Adipose tissue (tissue), 3 donors: ENCODE measurements around the gene MAGEA9. TPM values are rescaled to one million over a fixed set of nuclear protein-coding genes. Genes with fewer than 3 reads are reported as not detected.
"Not testable (repeated sequence)": the region's sequence is repeated elsewhere in the genome, so short reads cannot be mapped to it uniquely, and the experiment has no call there.

Source experiments
- H3K27ac ChIP-seq: one replicate; pipeline ENCODE4 v1.5.1; 2013; ENCODE audit warnings: low read depth, low read length
- WGBS, 3 donors: extraction: QIAGEN DNeasy Blood & Tissue Kit; methylation state at CpG; one replicate each; pipeline ENCODE4 v1.1.7; 2013; 5-methylcytosine and 5-hydroxymethylcytosine counted together
- polyA plus RNA-seq, 3 donors: library from polyadenylated mRNA; stranded (reverse); fragments of 200-250 nt; gene quantifications; one replicate each; pipeline ENCODE4 v1.2.3, GENCODE V29; 2013
- donor health status: healthy with polysubstance abuse.
- donor health status: Bipolar disorder and iron deficiency.
- donor health status: healthy.

Gene MAGEA9, protein sequence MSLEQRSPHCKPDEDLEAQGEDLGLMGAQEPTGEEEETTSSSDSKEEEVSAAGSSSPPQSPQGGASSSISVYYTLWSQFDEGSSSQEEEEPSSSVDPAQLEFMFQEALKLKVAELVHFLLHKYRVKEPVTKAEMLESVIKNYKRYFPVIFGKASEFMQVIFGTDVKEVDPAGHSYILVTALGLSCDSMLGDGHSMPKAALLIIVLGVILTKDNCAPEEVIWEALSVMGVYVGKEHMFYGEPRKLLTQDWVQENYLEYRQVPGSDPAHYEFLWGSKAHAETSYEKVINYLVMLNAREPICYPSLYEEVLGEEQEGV
- not detected for polyA plus RNA-seq

DNA sequence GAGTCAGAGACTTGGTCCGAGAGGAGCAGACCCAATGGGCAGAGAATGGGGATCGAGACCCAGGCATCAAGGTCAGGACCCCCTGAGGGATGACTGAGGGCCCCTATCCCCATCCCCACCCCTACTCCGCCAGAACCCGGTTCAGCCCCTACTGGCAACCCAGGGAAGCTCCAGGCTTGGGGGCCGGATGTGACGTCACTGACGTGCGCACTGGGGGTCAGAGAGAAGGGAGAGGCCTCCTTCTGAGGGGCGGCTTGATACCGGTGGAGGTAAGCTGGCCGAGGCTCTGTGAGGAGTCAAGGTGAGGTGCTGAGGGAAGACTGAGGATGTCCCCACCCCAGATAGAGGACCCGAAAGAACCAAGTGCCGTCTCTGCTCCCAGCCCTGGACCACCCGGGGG, at the start of gene MAGEA9:
MAGEA9 (plus strand) TSS at position 204 of the 400 bp plus-strand sequence. CDS start 4,281 bp downstream, outside the sequence.
- WGBS, 3 donors: no CpG with 5 or more reads among the region's 14 CpGs
- not testable (repeated sequence) for H3K27ac ChIP-seq

DNA sequence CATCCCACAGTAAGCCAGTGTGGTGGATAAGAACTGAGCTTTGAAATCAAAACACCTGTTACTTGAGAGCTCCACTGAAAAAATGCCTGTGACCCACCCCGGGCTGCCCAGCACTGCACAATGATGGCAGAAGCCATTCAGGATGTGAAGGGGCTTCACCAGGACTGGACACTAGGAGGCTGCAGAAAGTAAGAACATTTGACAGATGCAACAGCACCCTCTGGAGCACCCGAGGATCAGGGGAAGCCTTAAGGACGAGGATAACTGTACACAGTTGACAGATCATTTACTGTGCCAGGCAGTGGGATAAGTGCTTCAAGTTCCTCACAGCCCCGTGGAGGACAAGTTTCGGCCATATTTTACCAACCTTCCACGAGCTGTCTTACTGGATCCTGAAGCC, 39.5 kb upstream of the MAGEA9 start:
- 25% methylated on average over 1 of the region's 6 CpGs; no CpG with 5 or more reads in 2 of the 3 donors for WGBS, 3 donors
- not testable (repeated sequence) for H3K27ac ChIP-seq

DNA sequence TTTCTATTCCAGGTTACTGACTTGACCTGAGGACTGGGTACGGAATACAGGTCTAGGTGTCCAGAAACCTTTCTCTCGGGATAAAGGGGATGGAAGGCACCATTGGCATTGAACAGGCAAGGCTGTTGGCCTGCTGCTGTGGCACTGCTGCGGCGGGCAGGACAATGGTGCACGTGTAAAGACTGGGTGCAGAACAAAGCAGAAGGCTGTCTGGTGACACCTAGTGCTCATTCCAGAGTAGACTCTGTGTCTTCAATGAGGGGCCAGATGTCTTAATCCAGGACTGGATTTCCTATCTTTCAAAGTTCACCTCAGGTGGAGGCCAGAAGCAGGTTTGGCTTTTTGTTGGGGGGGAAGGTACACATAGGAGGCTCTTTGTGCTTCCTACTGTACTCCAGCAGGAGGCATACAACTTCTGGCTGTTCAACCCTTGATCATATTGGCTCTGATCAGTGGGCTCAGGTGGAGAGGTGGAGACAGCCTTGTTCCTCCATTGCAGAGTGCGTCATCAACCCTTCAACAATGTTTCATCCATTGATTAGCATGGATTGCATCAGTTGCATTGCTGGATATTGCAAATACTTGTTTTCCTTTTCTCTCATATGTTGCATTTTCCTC, 35.2 kb upstream of the MAGEA9 start:
- WGBS, 3 donors: 80 to 94% (median 86%) methylated on average over 2 of the region's 6 CpGs

DNA sequence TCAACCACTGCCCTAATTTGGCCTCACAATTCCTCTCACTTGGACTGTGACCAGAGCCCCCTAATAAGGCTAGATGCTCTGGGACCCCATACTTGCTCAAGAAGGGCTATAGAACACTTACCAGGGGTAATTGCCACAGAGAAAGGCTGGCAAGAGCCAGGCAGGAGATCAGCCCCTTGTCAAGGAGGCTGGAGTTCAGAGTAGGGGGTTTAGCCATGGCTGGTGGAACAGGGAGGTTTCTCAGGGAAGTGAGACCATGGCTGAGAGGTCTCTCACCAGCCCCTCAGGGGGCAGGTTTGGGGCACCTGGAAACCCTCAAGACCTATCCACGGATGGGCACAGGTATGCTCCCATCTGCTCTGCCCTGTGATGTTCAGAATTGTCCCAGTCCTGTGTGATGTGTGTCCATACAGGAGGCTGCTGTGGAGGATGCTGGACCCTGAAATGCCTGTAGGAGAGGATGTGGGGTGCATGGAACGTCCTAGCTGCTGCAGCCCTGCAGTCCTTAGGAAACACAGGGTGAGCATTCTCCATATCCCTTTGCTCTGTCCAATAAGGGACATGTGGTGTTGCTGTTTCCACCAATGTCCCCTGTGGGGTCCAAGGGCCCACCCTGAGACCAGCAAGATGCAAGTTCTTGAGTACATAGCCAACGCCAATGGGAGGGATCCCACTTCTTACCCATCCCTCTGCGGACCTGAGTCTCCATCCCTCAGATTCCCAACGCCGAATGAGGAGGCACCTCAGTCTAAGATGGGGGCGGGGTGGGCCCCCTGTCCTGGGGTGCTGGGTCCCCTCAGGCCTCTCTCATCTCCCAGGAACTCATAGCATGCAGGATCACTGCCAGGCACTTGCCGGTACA, 24.3 kb upstream of the MAGEA9 start:
- WGBS, 3 donors: 77 to 85% (median 78%) methylated on average over 7 to 8 of the region's 8 CpGs

More for the DNA sequence above, 35.2 kb upstream of the MAGEA9 start:
- not testable (repeated sequence) for H3K27ac ChIP-seq

DNA sequence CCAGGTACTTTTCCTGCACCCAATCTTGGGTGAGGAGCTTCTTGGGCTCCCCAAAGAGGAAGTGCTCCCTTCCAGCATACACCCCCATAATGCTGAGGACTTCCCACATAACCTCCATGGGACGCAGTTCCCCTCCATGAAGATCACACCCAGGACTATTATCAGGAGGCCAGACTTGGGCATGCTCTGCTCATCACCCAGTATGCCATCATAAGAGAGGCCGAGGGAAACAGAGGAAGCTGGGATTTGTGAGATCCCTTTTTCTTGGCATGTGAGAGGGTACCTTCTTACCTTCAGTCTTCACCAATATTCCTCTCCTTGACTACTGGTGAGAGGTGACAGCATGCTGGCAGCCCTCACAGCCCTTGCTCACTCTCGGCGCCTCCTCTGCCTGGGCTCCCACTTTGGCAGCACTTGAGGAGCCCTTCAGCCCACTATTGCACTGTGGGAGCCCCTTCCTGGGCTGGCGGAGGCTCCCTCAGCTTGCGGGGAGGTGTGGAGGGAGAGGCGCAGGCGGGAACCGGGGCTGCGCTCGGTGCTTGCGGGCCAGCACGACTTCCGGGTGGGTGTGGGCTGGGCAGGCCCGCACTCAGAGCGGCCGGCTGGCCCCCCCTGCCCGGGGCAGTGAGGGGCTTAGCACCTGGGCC, 23.5 kb upstream of the MAGEA9 start:
- H3K27ac ChIP-seq: no peak overlapping the region
- 92 to 93% (median 92%) methylated on average over 8 to 18 of the region's 18 CpGs for WGBS, 3 donors

More for the DNA sequence above, 24.3 kb upstream of the MAGEA9 start:
- H3K27ac ChIP-seq: no peak overlapping the region

DNA sequence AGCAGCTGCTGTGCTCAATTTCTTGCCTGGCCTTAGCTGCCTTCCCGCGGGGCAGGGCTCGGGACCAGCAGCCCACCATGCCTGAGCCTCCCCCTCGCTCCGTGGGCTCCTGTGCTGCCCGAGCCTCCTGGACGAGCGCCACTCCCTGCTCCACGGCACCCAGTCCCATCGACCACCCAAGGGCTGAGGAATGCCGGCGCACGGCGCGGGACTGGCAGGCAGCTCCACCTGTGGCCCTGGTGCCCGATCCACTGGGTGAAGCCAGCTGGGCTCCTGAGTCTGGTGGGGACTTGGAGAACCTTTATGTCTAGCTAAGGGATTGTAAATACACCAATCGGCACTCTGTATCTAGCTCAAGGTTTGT, 23.0 kb upstream of the MAGEA9 start:
- WGBS, 3 donors: 87 to 100% (median 89%) methylated on average over 3 to 16 of the region's 17 CpGs
- H3K27ac ChIP-seq: not testable (repeated sequence)

DNA sequence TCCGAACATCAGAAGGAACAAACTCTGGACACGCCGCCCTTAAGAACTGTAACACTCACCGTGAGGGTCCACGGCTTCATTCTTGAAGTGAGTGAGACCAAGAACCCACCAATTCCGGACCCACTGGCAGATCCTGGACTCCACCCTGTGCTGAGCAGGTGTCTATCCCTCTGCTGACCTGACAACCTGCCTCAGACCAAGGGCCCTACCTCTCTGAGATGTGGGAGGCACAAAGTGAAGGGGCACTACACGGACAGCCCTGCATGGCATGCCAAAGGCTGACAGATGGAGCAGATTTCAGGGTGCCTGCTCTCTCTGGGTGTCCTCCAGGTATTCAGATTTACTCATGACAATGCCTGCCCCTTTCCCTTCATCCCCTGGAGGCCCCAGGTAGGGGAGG, 21.9 kb upstream of the MAGEA9 start:
- no peak overlapping the region for H3K27ac ChIP-seq
- 72 to 91% (median 89%) methylated on average over 5 to 7 of the region's 7 CpGs for WGBS, 3 donors

DNA sequence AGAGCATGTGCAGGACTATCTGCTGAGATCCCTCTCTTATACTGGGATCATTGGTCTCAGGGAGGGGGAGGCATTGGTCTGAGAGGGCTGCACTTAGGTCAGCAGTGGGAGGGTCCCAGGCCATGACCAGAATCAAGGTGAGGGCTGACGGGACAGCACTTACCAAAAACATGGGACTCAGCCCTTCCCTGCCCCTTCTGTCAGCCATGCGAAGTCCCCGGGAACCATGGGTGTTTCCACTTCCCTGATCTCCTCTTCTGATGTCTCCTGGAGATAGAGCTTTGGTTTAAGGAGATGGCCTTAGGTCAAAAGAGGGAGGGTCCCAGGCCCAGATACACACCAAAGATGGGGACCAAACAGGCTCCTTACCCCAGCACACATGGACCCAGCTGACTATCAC, 20.8 kb upstream of the MAGEA9 start:
- H3K27ac ChIP-seq: no peak overlapping the region
- WGBS, 3 donors: 82 to 90% (median 83%) methylated on average over 1 to 3 of the region's 3 CpGs

DNA sequence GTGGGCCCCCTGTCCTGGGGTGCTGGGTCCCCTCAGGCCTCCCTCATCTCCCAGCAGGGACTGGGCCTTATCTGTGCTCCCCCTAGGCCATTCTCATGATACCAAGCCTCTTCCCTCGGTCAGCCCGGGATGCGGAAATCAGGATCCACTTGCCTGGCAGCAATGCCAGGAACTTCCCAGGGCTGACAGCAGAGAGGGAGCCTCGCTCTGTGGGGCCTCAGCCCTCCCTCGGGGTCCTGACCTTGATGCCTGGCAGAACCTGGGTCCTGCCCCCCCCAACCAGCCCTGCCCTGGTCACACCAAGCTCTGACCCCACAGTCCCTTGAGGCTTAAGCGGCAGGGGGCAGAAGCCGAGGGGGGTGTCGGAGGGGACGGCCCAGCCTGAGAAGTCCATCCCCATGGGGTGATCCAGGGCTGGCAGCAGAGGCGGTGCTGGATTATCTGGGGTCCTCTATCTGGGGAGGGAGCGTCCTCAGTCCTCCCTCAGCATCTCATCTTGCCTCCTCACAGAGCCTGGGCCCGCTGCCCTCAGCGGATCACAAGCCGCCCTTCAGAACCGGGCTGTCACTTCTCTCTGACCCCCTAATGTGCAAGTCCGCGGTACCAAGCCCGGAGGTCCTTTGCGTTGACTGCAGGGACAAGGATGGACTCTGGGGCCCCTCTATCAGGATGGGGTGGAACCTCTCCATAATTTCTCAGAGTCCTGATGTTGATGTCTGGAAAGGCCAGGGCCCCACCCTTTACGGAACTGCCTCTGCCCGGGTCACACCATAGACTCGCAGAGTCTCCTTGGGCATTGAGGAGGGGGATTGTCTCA, 19.7 kb upstream of the MAGEA9 start:
- not testable (repeated sequence) for H3K27ac ChIP-seq
- 87 to 95% (median 91%) methylated on average over 11 to 22 of the region's 22 CpGs for WGBS, 3 donors

DNA sequence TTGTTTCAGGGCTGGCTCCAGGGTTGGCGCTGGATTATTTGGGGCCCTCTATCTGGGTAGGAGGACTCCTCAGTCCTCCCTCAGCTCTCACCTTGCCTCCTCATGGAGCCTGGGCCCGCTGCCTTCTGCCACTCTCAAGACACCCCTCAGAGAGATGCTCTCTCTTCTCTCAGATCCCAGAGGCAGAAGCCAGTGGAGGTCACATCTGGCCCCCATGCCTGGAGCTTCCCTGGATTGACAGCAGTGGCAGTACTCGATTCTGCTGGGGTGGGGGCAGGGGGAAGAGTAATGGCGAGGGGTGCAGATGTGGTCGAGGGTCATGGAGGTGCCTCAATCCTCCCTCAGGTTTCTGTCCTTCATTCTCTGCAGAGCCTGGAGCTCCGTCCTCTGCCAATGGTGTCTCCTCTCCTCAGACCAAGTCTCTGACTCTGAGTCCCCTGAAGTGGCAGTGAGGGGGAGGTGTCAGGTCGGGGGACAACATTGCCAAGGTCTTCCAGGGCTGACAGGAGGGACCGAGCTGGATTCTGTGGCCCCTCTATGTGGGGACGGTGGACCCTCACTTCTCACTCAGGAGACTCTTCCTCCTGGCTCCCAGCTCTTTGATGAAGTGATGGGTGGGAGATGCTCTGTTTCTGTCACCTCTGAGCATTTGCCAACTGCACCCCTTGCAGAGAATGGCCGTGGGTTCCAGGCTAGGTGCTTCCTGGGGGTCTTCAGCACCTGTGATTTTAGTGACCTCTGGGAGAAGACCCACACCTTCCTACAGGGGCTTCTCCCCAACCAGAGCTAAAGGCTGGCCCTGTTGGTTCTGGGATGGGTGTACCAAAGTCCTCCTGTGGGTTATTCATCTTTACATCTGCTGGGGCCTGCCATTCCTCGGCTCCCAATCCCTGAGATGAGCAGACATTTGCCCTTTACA, 18.8 kb upstream of the MAGEA9 start:
- no peak overlapping the region for H3K27ac ChIP-seq
- 64 to 86% (median 67%) methylated on average over 9 to 10 of the region's 11 CpGs for WGBS, 3 donors

DNA sequence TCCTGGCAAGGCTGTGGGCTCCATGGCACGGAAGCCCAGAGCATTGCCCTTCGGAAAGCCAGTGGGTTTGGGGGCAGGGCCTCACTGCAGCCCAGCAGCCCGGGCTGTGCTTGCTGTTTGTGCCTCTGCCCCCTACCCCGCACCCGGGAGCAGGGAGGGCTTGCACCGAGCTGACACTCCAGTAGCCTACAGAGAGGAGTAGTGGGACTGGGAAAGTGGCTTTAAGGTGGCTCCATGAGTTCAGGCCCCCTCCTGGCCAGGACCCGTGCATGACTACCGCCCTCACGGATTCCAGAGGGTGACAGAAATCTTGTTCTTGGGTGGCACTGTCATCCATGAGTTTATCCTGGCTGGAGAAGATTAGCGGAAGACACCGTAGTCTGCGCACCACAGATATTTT, 11.4 kb upstream of the MAGEA9 start:
- H3K27ac ChIP-seq: not testable (repeated sequence)
- 86 to 93% methylated on average over 3 of the region's 12 CpGs; no CpG with 5 or more reads in 1 of the 3 donors for WGBS, 3 donors

DNA sequence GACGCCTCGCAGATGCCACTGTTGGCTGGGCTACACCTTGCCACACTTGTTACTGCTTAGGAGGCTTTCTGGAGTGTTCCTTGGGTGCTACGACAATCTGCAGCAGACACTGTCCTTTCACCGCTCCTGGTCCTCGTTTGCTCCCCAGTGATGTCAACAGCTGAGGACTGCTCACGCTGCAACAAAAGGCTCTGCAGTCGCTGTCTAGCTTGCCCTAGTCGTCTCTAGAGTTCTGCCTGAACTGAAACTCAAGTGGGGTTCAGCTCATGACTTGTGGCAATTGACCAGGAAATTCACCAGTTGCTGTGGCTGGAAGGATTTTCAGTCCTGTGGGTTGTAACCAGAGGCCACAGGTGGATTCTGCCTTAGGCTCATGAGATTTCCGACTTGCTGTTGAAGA, 8.7 kb upstream of the MAGEA9 start:
- H3K27ac ChIP-seq: not testable (repeated sequence)
- no CpG with 5 or more reads among the region's 9 CpGs for WGBS, 3 donors

DNA sequence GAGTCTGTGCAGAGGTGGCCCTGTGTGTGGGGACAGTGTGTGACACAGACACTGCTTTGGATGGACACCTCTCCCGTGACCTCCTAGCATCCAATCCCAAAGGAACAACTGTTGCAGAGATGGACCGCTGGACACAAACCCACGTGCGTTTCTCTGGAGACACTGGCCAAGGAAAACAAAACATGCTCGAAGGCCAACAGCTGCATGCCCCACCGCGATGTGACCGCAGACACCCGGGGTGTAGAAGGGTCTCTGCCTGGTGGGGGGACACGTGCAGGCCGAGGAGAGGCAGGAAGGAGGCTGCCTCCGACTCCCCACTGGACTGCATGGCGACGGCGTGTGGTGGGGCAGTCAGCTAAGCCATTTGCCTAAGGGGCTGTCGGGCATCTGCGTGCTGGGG, 8.0 kb upstream of the MAGEA9 start, which contains the start of gene HSFX1:
HSFX1 (plus strand) TSS at position 301 of the 400 bp plus-strand sequence. CDS start 614 bp downstream, outside the sequence.
- H3K27ac ChIP-seq: not testable (repeated sequence)
- no CpG with 5 or more reads among the region's 17 CpGs for WGBS, 3 donors

DNA sequence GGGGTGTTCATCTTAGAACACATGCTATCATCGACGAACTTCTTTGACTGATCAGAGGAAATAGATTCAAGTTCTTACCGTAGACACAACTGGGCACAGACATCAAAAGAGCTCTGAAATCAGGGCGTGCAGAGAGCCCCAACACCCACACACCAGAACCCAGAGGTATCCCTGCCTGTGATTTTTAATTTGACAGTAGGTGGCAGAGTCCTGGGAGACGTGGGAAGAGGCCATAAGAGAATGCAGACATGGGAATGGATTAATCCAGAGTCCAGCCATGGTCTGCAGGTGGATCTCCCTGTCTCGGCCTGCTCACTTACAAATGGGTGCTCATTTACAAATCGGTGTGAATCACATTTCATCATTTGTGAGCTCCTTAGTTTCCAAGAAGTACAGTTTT, 3.7 kb upstream of the MAGEA9 start:
- not testable (repeated sequence) for H3K27ac ChIP-seq
- WGBS, 3 donors: no CpG with 5 or more reads among the region's 7 CpGs

DNA sequence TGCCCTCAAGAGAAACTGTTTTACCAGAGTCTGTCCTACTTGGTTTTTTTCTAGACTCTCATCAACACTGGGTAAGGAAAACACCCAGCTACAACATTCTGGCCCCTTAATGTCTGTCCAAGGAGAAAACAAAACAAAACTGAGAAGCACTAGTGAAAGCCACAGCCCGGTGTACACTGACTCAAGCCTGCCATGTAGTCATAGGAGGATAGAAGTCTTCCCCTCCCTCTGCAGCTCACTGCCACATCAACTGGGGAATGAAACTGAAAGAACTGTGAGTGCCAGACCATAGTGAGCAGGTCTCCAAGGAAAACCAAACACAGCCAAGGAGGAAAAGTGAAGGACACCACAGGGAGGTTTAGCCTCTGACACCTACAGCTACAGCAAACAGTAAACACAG, 13.8 kb downstream of the MAGEA9 start:
- no CpG with 5 or more reads among the region's 1 CpG for WGBS, 3 donors
- H3K27ac ChIP-seq: not testable (repeated sequence)

DNA sequence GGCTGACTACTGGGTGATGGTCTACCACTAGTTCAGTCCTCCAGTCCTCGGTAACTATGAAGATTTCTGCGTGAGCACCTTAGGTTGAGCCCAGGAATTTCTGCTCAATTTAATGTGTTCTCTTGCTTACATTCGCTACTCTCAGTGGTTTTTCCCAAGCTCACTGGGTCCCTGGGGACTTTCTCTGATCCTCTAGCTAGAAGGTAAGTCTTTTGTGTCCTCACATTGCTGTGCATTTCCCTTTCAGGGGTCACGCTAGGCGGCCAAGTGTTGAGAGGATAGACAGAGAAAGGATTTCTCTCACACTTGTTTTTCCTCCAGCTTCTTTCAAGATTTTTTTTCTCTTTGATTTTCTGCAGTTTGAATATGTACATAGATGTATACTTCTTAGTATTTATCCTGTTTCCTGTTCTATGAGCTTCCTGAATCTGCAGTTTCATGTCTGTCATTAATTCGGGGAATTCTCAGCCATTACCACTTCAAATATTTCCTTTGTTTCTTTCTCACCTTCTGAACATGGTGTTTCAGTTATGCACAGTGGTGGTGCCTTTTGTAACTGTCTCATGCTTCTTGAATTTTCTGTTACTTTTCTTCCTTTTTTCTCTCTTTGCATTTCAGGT, 17.5 kb downstream of the MAGEA9 start:
- WGBS, 3 donors: 67 to 89% (median 80%) methylated on average over 6 of the region's 6 CpGs
- no peak overlapping the region for H3K27ac ChIP-seq
